ENCODE results near the gene FBLN1.

GRCh38 chr22:45608763-45609180 lies 106.1 kb downstream of the FBLN1 start:
- TF ChIP-seq, protein P1, sequence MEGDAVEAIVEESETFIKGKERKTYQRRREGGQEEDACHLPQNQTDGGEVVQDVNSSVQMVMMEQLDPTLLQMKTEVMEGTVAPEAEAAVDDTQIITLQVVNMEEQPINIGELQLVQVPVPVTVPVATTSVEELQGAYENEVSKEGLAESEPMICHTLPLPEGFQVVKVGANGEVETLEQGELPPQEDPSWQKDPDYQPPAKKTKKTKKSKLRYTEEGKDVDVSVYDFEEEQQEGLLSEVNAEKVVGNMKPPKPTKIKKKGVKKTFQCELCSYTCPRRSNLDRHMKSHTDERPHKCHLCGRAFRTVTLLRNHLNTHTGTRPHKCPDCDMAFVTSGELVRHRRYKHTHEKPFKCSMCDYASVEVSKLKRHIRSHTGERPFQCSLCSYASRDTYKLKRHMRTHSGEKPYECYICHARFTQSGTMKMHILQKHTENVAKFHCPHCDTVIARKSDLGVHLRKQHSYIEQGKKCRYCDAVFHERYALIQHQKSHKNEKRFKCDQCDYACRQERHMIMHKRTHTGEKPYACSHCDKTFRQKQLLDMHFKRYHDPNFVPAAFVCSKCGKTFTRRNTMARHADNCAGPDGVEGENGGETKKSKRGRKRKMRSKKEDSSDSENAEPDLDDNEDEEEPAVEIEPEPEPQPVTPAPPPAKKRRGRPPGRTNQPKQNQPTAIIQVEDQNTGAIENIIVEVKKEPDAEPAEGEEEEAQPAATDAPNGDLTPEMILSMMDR (IDR thresholded peaks at IDR 0.05): no peak
- TF ChIP-seq TAF1 (IDR thresholded peaks at IDR 0.05; ENCODE audit: borderline replicate concordance, low read depth, low read length) (no peak; the same call in 1 of the 2 replicates), POLR2AphosphoS5 (IDR thresholded peaks at IDR 0.05; ENCODE audit: low read depth, low read length) (peak; percentile 64; the same call in 1 of the 2 replicates), YY1 (IDR thresholded peaks at IDR 0.05; ENCODE audit: low read depth) (no peak), EP300 (IDR thresholded peaks at IDR 0.05; ENCODE audit: borderline replicate concordance in 1 of 2, low read depth in 1 of 2, low read length in 1 of 2) (peak in 1 of 2 experiments; percentile 79; a peak in 2 of 4 replicates), NFIC (IDR thresholded peaks at IDR 0.05; ENCODE audit: borderline replicate concordance) (peak; percentile 96), USF1 (IDR thresholded peaks at IDR 0.05; ENCODE audit: borderline replicate concordance, low read depth) (no peak), REST (IDR thresholded peaks at IDR 0.05; ENCODE audit: low read depth, low read length) (no peak), SMC3 (IDR thresholded peaks at IDR 0.05; ENCODE audit: low read depth, low read length) (no peak), MXI1 (IDR thresholded peaks at IDR 0.05; ENCODE audit: low read depth, low read length) (no peak), IRF3 (IDR thresholded peaks at IDR 0.05; ENCODE audit: low read depth, low read length) (no peak), GATA2 (CRISPR knock-in tag; IDR thresholded peaks at IDR 0.05) (no peak), SIN3A (IDR thresholded peaks at IDR 0.05; ENCODE audit: borderline replicate concordance, low read depth, low read length) (no peak)
